SJCRH30 (cell line): ENCODE results near the gene NPAS3. TPM values are rescaled to one million over a fixed set of nuclear protein-coding genes. Genes with fewer than 3 reads are reported as not detected.

ENCODE experiments used
- DNase-seq, 2 experiments: peaks; one replicate each; pipeline ENCODE4 v3.0.0-alpha.2; 2015 to 2020
- H3K27ac ChIP-seq: fragments of 250-450 bp; sonication (Bioruptor Pico); 2 replicates; pipeline ENCODE4 v1.5.1; 2020; ENCODE audit warnings: mild to moderate bottlenecking, moderate library complexity
- H3K27me3 ChIP-seq: fragments of 250-450 bp; sonication (Bioruptor Pico); 2 replicates; pipeline ENCODE4 v1.5.1; 2020; ENCODE audit warnings: mild to moderate bottlenecking, moderate library complexity
- H3K36me3 ChIP-seq: fragments of 250-450 bp; sonication (Bioruptor Pico); 2 replicates; pipeline ENCODE4 v1.5.1; 2020; ENCODE audit warnings: mild to moderate bottlenecking, moderate library complexity
- H3K4me1 ChIP-seq: fragments of 250-450 bp; sonication (Bioruptor Pico); 2 replicates; pipeline ENCODE4 v1.5.1; 2020; ENCODE audit warnings: mild to moderate bottlenecking, moderate library complexity
- H3K4me3 ChIP-seq: fragments of 250-450 bp; sonication (Bioruptor Pico); 2 replicates; pipeline ENCODE4 v1.5.1; 2020; ENCODE audit warnings: mild to moderate bottlenecking, moderate library complexity
- H3K9me3 ChIP-seq: fragments of 250-450 bp; sonication (Bioruptor Pico); replicated peaks from 2 replicates; pipeline ENCODE4 v1.5.1; 2020; ENCODE audit warnings: mild to moderate bottlenecking, moderate library complexity
- total RNA-seq: library from RNA; depleted of rRNA; stranded (reverse); fragments of >200 nt; shearing (Covaris generic); gene quantifications from 2 replicates; pipeline ENCODE4 v1.2.3, GENCODE V29; 2014

The NPAS3 gene
- total RNA-seq, 1 experiment from 2014 or later, result 1.8 TPM

DNA sequence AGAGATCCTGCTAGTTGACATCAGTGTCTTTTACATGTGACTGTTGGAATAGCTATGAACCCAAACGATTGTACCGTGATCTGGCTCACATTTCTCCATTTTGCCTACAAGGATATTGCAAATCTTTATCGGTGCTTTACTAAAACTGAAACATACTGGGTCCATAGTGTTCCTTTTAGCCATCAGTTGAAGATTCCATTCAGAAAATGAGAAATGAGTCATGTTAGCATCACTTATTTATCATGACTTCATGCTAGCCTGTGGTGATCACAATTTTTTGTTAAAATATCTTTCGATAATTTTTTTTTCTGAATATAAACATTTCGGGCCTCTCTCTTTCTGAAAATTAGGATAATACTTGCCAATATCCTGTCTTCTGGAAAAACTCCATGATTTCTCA, 801.9 kb downstream of the NPAS3 start:
- no peak overlapping the region for H3K4me3 ChIP-seq
- H3K36me3 ChIP-seq, result no peaks in the 10 kb centered on the region
- no peak for DNase-seq
- H3K9me3 ChIP-seq, result no peaks in the 10 kb centered on the region
- 0 out of 2 replicates have a peak, but pooled peaks cover 3% of the 10 kb centered on the region for H3K4me1 ChIP-seq
- H3K27me3 ChIP-seq, result no peaks in the 10 kb centered on the region
- H3K27ac ChIP-seq, result no peak overlapping the region

GRCh38 chr14:33742166-33742565, 803.5 kb downstream of the NPAS3 start:
- Histone ChIP-seq H3K9me3 (no peaks in the 10 kb centered on the region), H3K4me1 (0 out of 2 replicates have a peak, but pooled peaks cover 3% of the 10 kb centered on the region), H3K36me3 (no peaks in the 10 kb centered on the region), H3K27ac (no peak overlapping the region), H3K4me3 (no peak overlapping the region), H3K27me3 (no peaks in the 10 kb centered on the region)
- no peak for DNase-seq

GRCh38 chr14:33745163-33745562, 806.5 kb downstream of the NPAS3 start:
- no peaks in the 10 kb centered on the region for H3K27me3 ChIP-seq
- H3K36me3 ChIP-seq, result no peaks in the 10 kb centered on the region
- H3K9me3 ChIP-seq, result no peaks in the 10 kb centered on the region
- H3K27ac ChIP-seq, result no peak overlapping the region
- DNase-seq, result peak in 1 of 2 experiments; percentile 22
- H3K4me3 ChIP-seq, result no peak overlapping the region
- 0 out of 2 replicates have a peak, but pooled peaks cover 3% of the 10 kb centered on the region for H3K4me1 ChIP-seq

DNA sequence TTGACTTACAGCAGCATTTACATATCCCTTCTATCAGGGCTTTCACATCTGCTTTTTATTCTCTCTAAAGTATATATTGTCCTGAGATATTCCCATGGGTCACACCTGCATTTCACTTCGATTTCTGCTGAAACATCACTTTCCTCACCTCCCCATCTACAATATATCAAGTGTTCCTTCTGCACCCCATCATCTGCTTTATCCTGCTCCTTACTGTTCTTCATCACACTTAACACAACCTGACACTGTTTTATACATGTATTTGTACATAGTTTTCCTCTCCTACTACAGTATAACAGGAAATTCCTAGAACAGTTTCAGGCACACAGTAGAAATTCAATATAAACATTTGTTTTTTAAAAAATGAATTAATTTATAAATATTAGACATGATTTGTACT, 809.1 kb downstream of the NPAS3 start:
- Histone ChIP-seq H3K4me3 (no peak overlapping the region), H3K4me1 (0 out of 2 replicates have a peak, but pooled peaks cover 3% of the 10 kb centered on the region)
- DNase-seq, result no peak

DNA sequence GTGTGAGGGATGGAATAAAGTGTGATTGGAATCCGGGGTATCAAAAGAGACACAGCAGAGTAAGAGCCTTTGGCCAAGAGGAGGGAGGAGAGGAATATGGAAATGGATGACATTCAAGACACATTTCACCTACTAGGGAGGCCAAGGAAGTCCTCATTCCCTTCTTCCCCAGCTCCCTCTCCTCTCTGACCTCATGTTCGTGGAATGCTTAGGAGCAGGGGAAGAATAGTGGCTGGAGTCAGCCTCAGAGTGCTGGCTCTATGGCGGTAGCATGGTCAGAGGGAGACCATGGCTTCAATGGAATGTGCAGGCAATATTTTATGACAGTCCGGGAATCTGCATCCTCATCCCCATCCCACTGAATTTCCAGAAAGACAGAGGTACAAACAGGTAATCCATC, 815.6 kb downstream of the NPAS3 start:
- Histone ChIP-seq H3K27ac (no peak overlapping the region), H3K4me3 (no peak overlapping the region), H3K4me1 (no peaks in the 10 kb centered on the region; the same call in 1 of the 2 replicates), H3K27me3 (no peaks in the 10 kb centered on the region), H3K36me3 (no peaks in the 10 kb centered on the region), H3K9me3 (no peaks in the 10 kb centered on the region)
- DNase-seq, result no peak

More for the DNA sequence above, 809.1 kb downstream of the NPAS3 start:
- no peaks in the 10 kb centered on the region for H3K27me3 ChIP-seq
- H3K36me3 ChIP-seq, result no peaks in the 10 kb centered on the region
- no peaks in the 10 kb centered on the region for H3K9me3 ChIP-seq
- H3K27ac ChIP-seq, result no peak overlapping the region

GRCh38 chr14:33755358-33755757, 816.7 kb downstream of the NPAS3 start:
- Histone ChIP-seq H3K9me3 (no peaks in the 10 kb centered on the region), H3K27ac (no peak overlapping the region), H3K4me1 (no peaks in the 10 kb centered on the region; the same call in 1 of the 2 replicates), H3K4me3 (no peak overlapping the region), H3K36me3 (no peaks in the 10 kb centered on the region), H3K27me3 (no peaks in the 10 kb centered on the region)
- DNase-seq, result peak in 1 of 2 experiments; percentile 18

- no peak for DNase-seq
- H3K27me3 ChIP-seq, result no peaks in the 10 kb centered on the region
- no peak overlapping the region for H3K27ac ChIP-seq
- no peaks in the 10 kb centered on the region; the same call in 1 of the 2 replicates for H3K4me1 ChIP-seq
- no peak overlapping the region for H3K4me3 ChIP-seq
- H3K36me3 ChIP-seq, result no peaks in the 10 kb centered on the region
- H3K9me3 ChIP-seq, result no peaks in the 10 kb centered on the region
Observed at GRCh38 chr14:33756833-33757232, 818.2 kb downstream of the NPAS3 start.

- Histone ChIP-seq H3K27me3 (no peaks in the 10 kb centered on the region), H3K4me3 (no peak overlapping the region), H3K27ac (no peak overlapping the region), H3K4me1 (no peaks in the 10 kb centered on the region; the same call in 1 of the 2 replicates), H3K36me3 (no peaks in the 10 kb centered on the region), H3K9me3 (no peaks in the 10 kb centered on the region)
- no peak for DNase-seq
Observed at GRCh38 chr14:33758547-33758946, 819.9 kb downstream of the NPAS3 start.

- DNase-seq, result no peak
- H3K27me3 ChIP-seq, result no peaks in the 10 kb centered on the region
- no peak overlapping the region for H3K27ac ChIP-seq
- peaks cover 14% of the 10 kb centered on the region for H3K4me1 ChIP-seq
- H3K9me3 ChIP-seq, result no peaks in the 10 kb centered on the region
- H3K4me3 ChIP-seq, result no peak overlapping the region
- H3K36me3 ChIP-seq, result no peaks in the 10 kb centered on the region
Observed at GRCh38 chr14:33762161-33762851, 823.6 kb downstream of the NPAS3 start.

GRCh38 chr14:33764876-33765650, 826.4 kb downstream of the NPAS3 start:
- no peaks in the 10 kb centered on the region for H3K36me3 ChIP-seq
- H3K27ac ChIP-seq, result peak overlapping the region; percentile 66
- H3K4me3 ChIP-seq, result no peak overlapping the region
- peaks cover 14% of the 10 kb centered on the region for H3K4me1 ChIP-seq
- DNase-seq, result peak; percentile 90 to 95
- no peaks in the 10 kb centered on the region for H3K27me3 ChIP-seq
- H3K9me3 ChIP-seq, result no peaks in the 10 kb centered on the region

GRCh38 chr14:33767586-33768457, 829.1 kb downstream of the NPAS3 start:
- Histone ChIP-seq H3K4me3 (no peak overlapping the region), H3K36me3 (no peaks in the 10 kb centered on the region), H3K27me3 (no peaks in the 10 kb centered on the region), H3K27ac (no peak overlapping the region), H3K4me1 (peaks cover 14% of the 10 kb centered on the region), H3K9me3 (no peaks in the 10 kb centered on the region)
- no peak for DNase-seq

- Histone ChIP-seq H3K4me3 (no peak overlapping the region), H3K9me3 (no peaks in the 10 kb centered on the region), H3K27ac (no peak overlapping the region), H3K27me3 (no peaks in the 10 kb centered on the region), H3K36me3 (no peaks in the 10 kb centered on the region), H3K4me1 (peaks cover 14% of the 10 kb centered on the region)
- DNase-seq, result no peak
Observed at GRCh38 chr14:33768458-33768830, 829.8 kb downstream of the NPAS3 start.

DNA sequence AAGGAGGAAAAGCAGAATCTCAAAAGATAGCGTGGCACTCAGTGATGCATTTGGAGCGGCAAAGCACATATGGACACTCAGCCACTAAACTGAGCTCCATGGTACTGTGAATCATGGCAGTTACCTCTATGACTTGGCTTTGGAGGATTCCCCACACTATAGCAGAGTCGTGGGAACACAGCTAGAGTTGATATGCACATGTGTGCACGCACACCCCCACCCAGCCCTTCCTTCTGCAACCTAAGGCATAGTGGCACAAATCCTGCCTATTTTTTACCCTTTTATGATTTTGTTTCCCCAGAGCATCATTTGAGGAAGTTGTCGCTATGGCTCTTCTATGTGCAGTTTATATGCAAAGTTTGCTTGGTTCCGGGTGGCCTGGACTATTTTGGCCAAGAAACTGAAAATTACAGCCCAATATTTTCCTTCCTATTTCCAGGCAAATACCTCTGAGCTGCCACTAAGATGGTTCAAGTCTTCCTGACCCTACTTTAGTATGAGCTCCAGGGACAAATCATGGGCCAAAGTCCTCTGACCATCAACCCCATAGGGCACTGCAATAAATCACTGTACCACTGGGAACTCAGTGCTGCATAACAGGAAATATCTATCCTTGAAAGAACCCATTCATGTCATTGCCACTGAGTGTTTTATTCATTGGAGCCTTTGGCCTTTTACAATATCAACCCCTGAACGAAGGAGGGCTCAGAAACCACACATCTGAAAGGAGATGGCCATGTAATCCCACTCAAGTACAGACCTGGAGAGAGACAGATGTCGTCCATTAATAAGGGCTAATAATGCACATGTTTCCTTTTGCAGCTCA, 834.7 kb downstream of the NPAS3 start:
- no peaks in the 10 kb centered on the region for H3K27me3 ChIP-seq
- H3K27ac ChIP-seq, result no peak overlapping the region
- H3K9me3 ChIP-seq, result no peaks in the 10 kb centered on the region
- peaks cover 14% of the 10 kb centered on the region for H3K4me1 ChIP-seq
- no peak overlapping the region for H3K4me3 ChIP-seq
- H3K36me3 ChIP-seq, result no peaks in the 10 kb centered on the region
- no peak for DNase-seq

DNA sequence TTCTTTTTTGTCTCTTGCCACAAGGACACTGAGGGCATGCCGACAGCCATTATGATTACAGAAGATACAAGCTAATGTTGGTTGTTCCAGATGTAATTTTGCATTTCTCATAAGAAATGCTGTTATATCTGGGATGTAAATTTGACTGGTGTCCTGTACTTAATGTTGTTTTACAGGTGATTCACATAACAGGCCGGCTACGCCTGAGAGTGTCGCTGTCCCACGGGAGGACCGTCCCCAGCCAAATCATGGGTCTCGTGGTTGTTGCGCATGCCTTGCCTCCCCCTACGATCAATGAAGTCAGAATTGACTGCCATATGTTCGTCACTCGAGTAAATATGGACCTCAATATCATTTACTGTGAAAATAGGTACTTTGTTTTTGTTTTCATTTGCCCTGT, 835.5 kb downstream of the NPAS3 start:
- Histone ChIP-seq H3K27ac (no peak overlapping the region), H3K4me3 (no peak overlapping the region), H3K4me1 (peaks cover 14% of the 10 kb centered on the region), H3K9me3 (no peaks in the 10 kb centered on the region), H3K27me3 (no peaks in the 10 kb centered on the region), H3K36me3 (no peaks in the 10 kb centered on the region)
- no peak for DNase-seq
